ENCODE results near the gene RERE. TPM values are rescaled to one million over a fixed set of nuclear protein-coding genes. Genes with fewer than 3 reads are reported as not detected.
A peak's percentile ranks its signal among the peaks of the same experiment; 100 is the strongest.

RERE gene
- polyA plus RNA-seq, 1 experiment, result 14.3 TPM

GRCh38 chr1:8348777-8349472 is 468.5 kb downstream of the RERE start:
- H3K27me3 ChIP-seq (ENCODE audit: control insufficient read depth, insufficient read depth, low read length), result no peaks in the 10 kb centered on the region
- POLR2A ChIA-PET, result interaction anchor here (0.8 to 1.0 kb wide), 2 partner anchors 211 to 368 kb away, joined by 3 read pairs; no protein-coding TSS in a partner anchor
- DNase-seq (ENCODE audit: low read depth, low spot score), result peak; percentile 23
- CTCF ChIA-PET, result interaction anchor here (0.6 to 7.1 kb wide), 8 partner anchors 19 to 373 kb away, joined by 3 to 75 read pairs (median 4); no protein-coding TSS in a partner anchor
- TF ChIP-seq CTCF (IDR thresholded peaks at IDR 0.05; ENCODE audit: low read depth, low read length), result peak; percentile 82
- H3K9me3 ChIP-seq (ENCODE audit: control insufficient read depth, insufficient read depth, low read length), result peaks cover 5% of the 10 kb centered on the region; the same call in 1 of the 2 replicates
- H3K4me3 ChIP-seq (ENCODE audit: low read depth, low read length), result no peak overlapping the region
- no peak overlapping the region for H3K27ac ChIP-seq (ENCODE audit: low read depth, low read length)

- Histone ChIP-seq H3K9me3 (ENCODE audit: control insufficient read depth, insufficient read depth, low read length) (peaks cover 5% of the 10 kb centered on the region; the same call in 1 of the 2 replicates), H3K4me3 (ENCODE audit: low read depth, low read length) (no peak overlapping the region), H3K27ac (ENCODE audit: low read depth, low read length) (no peak overlapping the region), H3K27me3 (ENCODE audit: control insufficient read depth, insufficient read depth, low read length) (no peaks in the 10 kb centered on the region)
- no peak for DNase-seq (ENCODE audit: low read depth, low spot score)
- TF ChIP-seq CTCF (IDR thresholded peaks at IDR 0.05; ENCODE audit: low read depth, low read length), result no peak
- ChIA-PET POLR2A (interaction anchor here (0.8 kb wide), 1 partner anchor 210 kb away, joined by 3 read pairs; no protein-coding TSS in a partner anchor), CTCF (interaction anchor here (0.6 to 7.1 kb wide), 8 partner anchors 23 to 372 kb away, joined by 3 to 75 read pairs (median 4); no protein-coding TSS in a partner anchor)
These were observed 469.2 kb downstream of the RERE start for GRCh38 chr1:8348047-8348776.

GRCh38 chr1:8347635-8348034 is 469.8 kb downstream of the RERE start:
- ChIA-PET POLR2A (no interaction called here), CTCF (interaction anchor here (0.7 to 7.1 kb wide), 4 partner anchors 223 to 371 kb away, joined by 3 to 75 read pairs (median 36); no protein-coding TSS in a partner anchor)
- Histone ChIP-seq H3K4me3 (ENCODE audit: low read depth, low read length) (no peak overlapping the region), H3K27ac (ENCODE audit: low read depth, low read length) (no peak overlapping the region), H3K9me3 (ENCODE audit: control insufficient read depth, insufficient read depth, low read length) (peaks cover 5% of the 10 kb centered on the region; the same call in 1 of the 2 replicates), H3K27me3 (ENCODE audit: control insufficient read depth, insufficient read depth, low read length) (no peaks in the 10 kb centered on the region)
- no peak for DNase-seq (ENCODE audit: low read depth, low spot score)
- no peak for TF ChIP-seq CTCF (IDR thresholded peaks at IDR 0.05; ENCODE audit: low read depth, low read length)

GRCh38 chr1:8345621-8346415 is 471.6 kb downstream of the RERE start:
- no peak for TF ChIP-seq CTCF (IDR thresholded peaks at IDR 0.05; ENCODE audit: low read depth, low read length)
- Histone ChIP-seq H3K4me3 (ENCODE audit: low read depth, low read length) (no peak overlapping the region), H3K27ac (ENCODE audit: low read depth, low read length) (no peak overlapping the region), H3K27me3 (ENCODE audit: control insufficient read depth, insufficient read depth, low read length) (no peaks in the 10 kb centered on the region), H3K9me3 (ENCODE audit: control insufficient read depth, insufficient read depth, low read length) (peaks cover 5% of the 10 kb centered on the region; the same call in 1 of the 2 replicates)
- no peak for DNase-seq (ENCODE audit: low read depth, low spot score)
- CTCF ChIA-PET, result interaction anchor here (0.5 to 7.1 kb wide), 2 partner anchors 329 to 369 kb away, joined by 5 to 75 read pairs; no protein-coding TSS in a partner anchor
- POLR2A ChIA-PET, result no interaction called here

Data from AG04450 (cell line).